Mesenchymal stem cell (in vitro differentiated cells and primary cell): ENCODE data around the gene ACTN3.
"Not testable (repeated sequence)": the region's sequence is repeated elsewhere in the genome, so short reads cannot be mapped to it uniquely, and the experiment has no call there.

Experiments used
- DNase-seq: peaks from one replicate; pipeline ENCODE4 v3.0.0-alpha.2; 2013
- H2AFZ ChIP-seq: one replicate; pipeline ENCODE4 v1.6.1; 2013; ENCODE audit warnings: low read depth, mild to moderate bottlenecking, control low read depth, inconsistent platforms, low read length, moderate library complexity
- H2AK5ac ChIP-seq: 2 replicates; pipeline ENCODE4 v1.6.1; 2013; ENCODE audit warnings: low read length, moderate library complexity, mild to moderate bottlenecking, inconsistent platforms; ENCODE audit not compliant: severe bottlenecking
- H2BK120ac ChIP-seq: one replicate; pipeline ENCODE4 v1.6.1; 2013; ENCODE audit warnings: low read depth, mild to moderate bottlenecking, inconsistent platforms, low read length, moderate library complexity
- H2BK12ac ChIP-seq, 2 experiments: one replicate each; pipeline ENCODE4 v1.6.1; 2013; ENCODE audit warnings: inconsistent platforms in 2 of 2, low read length in 2 of 2, mild to moderate bottlenecking in 2 of 2, moderate library complexity in 2 of 2, control low read depth in 1 of 2
- H2BK15ac ChIP-seq: one replicate; pipeline ENCODE4 v1.6.1; 2013; ENCODE audit warnings: mild to moderate bottlenecking, low read depth, inconsistent platforms; ENCODE audit not compliant: poor library complexity, severe bottlenecking
- H2BK5ac ChIP-seq: 2 replicates; pipeline ENCODE4 v1.6.1; 2013; ENCODE audit warnings: low read depth, mild to moderate bottlenecking, low read length, control low read depth, inconsistent platforms; ENCODE audit not compliant: poor library complexity, severe bottlenecking
- H3K14ac ChIP-seq, 2 experiments: one replicate each; pipeline ENCODE4 v1.6.1; 2013; ENCODE audit warnings: inconsistent platforms in 2 of 2, low read length in 2 of 2, control low read depth in 1 of 2, mild to moderate bottlenecking in 1 of 2, moderate library complexity in 1 of 2
- H3K18ac ChIP-seq, 2 experiments: one replicate each; pipeline ENCODE4 v1.6.1; 2013; ENCODE audit warnings: inconsistent platforms in 2 of 2, low read length in 2 of 2, control low read depth in 1 of 2, low read depth in 1 of 2, mild to moderate bottlenecking in 1 of 2
- H3K23ac ChIP-seq, 2 experiments: one replicate each; pipeline ENCODE4 v1.6.1; 2013; ENCODE audit warnings: inconsistent platforms in 2 of 2, low read length in 2 of 2, mild to moderate bottlenecking in 2 of 2, moderate library complexity in 2 of 2, control low read depth in 1 of 2
- H3K27ac ChIP-seq: 2 replicates; pipeline ENCODE4 v1.5.1; 2013; ENCODE audit warnings: mild to moderate bottlenecking, moderate library complexity, low read length, control low read depth, inconsistent platforms; ENCODE audit not compliant: poor library complexity, severe bottlenecking
- H3K27me3 ChIP-seq, 2 experiments: 2 replicates each; pipeline versions ENCODE4 v1.6.1 to v1.7.0; 2013; ENCODE audit warnings: low read length in 2 of 2, mild to moderate bottlenecking in 2 of 2, moderate library complexity in 2 of 2, control low read depth in 1 of 2, inconsistent platforms in 1 of 2; ENCODE audit not compliant: control insufficient read depth in 1 of 2, insufficient read depth in 1 of 2
- H3K36me3 ChIP-seq, 2 experiments: 2 replicates each; pipeline versions ENCODE4 v1.6.1 to v1.7.0; 2013; ENCODE audit warnings: low read length in 2 of 2, control low read depth in 1 of 2, inconsistent platforms in 1 of 2, low read depth in 1 of 2, mild to moderate bottlenecking in 1 of 2; ENCODE audit not compliant: insufficient read depth in 2 of 2, control insufficient read depth in 1 of 2
- H3K4ac ChIP-seq, 2 experiments: one replicate each; pipeline ENCODE4 v1.6.1; 2013; ENCODE audit warnings: inconsistent platforms in 2 of 2, low read length in 2 of 2, mild to moderate bottlenecking in 2 of 2, moderate library complexity in 2 of 2, control low read depth in 1 of 2, low read depth in 1 of 2
- H3K4me1 ChIP-seq: 2 replicates; pipeline ENCODE4 v1.6.1; 2013; ENCODE audit warnings: low read depth, low read length, control low read depth; ENCODE audit not compliant: control insufficient read depth, insufficient read depth
- H3K4me2 ChIP-seq: 2 replicates; pipeline ENCODE4 v1.6.1; 2013; ENCODE audit warnings: low read length, mild to moderate bottlenecking, inconsistent platforms; ENCODE audit not compliant: poor library complexity, severe bottlenecking
- H3K4me3 ChIP-seq, 2 experiments: 2 replicates each; pipeline versions ENCODE4 v1.5.1 to v1.7.0; 2013; ENCODE audit warnings: low read length in 2 of 2, mild to moderate bottlenecking in 2 of 2, control low read depth in 1 of 2, low read depth in 1 of 2; ENCODE audit not compliant: insufficient read depth in 1 of 2
- H3K79me1 ChIP-seq: replicated peaks from 2 replicates; pipeline ENCODE4 v1.6.1; 2013; ENCODE audit warnings: mild to moderate bottlenecking, control low read depth, low read length, inconsistent platforms; ENCODE audit not compliant: poor library complexity, severe bottlenecking
- H3K9ac ChIP-seq: 2 replicates; pipeline ENCODE4 v1.7.0; 2013; ENCODE audit warnings: mild to moderate bottlenecking, low read length, moderate library complexity
- H3K9me3 ChIP-seq: 2 replicates; pipeline ENCODE4 v1.7.0; 2013; ENCODE audit warnings: mild to moderate bottlenecking, low read length; ENCODE audit not compliant: control insufficient read depth
- H4K8ac ChIP-seq: one replicate; pipeline ENCODE4 v1.6.1; 2013; ENCODE audit warnings: inconsistent platforms, mild to moderate bottlenecking, low read length, moderate library complexity
- H4K91ac ChIP-seq: one replicate; pipeline ENCODE4 v1.6.1; 2013; ENCODE audit warnings: mild to moderate bottlenecking, low read length, inconsistent platforms
- whole genome bisulfite sequencing: methylation state at CpG from one replicate; pipeline ENCODE4 v1.1.7; 2013; ENCODE audit warnings: mixed read lengths; 5-methylcytosine and 5-hydroxymethylcytosine counted together

Gene ACTN3

DNA sequence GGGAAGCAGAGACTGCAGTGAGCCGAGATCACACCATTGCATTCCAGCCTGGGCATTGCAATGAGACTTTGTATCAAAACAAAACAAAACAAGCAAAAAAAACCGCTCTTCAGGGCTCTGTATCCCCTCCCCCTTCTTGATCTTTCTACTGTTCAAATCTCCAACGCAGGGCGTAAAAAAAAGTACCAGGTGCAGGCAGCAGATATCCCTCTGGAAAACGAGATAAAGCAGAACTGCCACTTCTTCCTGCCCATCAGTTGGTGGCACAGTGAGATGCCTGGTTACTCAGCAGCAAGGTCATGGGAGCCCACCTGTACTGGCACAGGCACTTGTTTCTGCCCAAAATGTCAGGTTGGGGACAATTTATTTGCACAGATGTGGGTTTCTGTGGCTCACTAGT, 57.5 kb downstream of the ACTN3 start:
- Histone ChIP-seq H3K79me1 (peaks cover 7% of the 10 kb centered on the region), H3K14ac (no peak overlapping the region), H3K9me3 (no peaks in the 10 kb centered on the region), H2BK5ac (no peak overlapping the region), H3K27me3 (no peaks in the 10 kb centered on the region), H2BK12ac (no peak overlapping the region), H3K23ac (no peak overlapping the region), H4K8ac (no peak overlapping the region), H2BK15ac (no peak overlapping the region), H3K36me3 (peaks cover 39 to 48% of the 10 kb centered on the region in 2 experiments), H2AK5ac (no peak overlapping the region), H3K9ac (no peak overlapping the region), H3K4me3 (no peak overlapping the region), H2AFZ (no peak overlapping the region), H3K4me1 (peaks cover 21% of the 10 kb centered on the region), H3K4ac (no peak overlapping the region), H2BK120ac (no peak overlapping the region), H3K4me2 (no peak overlapping the region), H4K91ac (no peak overlapping the region), H3K18ac (no peak overlapping the region), H3K27ac (no peak overlapping the region)
- no peak for DNase-seq
- 93% methylated on average over 5 of the region's 5 CpGs for WGBS

DNA sequence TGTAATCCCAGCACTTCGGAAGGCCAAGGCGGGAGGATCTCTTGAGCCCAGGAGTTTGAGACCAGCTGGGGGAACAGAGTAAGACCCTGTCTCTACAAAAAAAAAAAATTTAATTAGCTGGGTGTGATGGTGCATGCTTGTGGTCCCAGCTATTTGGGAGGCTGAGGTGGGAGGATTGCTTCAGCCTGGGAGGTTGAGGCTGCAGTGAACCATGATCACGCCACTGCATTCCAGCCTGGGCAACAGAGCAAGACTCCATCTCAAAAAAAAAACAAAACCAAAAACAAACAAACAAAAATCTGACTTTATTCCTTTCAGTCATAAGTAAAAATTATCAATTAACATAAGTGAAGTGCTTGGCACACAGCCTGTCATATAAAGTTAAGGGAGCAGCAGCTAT, 59.9 kb downstream of the ACTN3 start:
- H4K8ac ChIP-seq, H3K18ac ChIP-seq, H2BK15ac ChIP-seq, H4K91ac ChIP-seq, H3K79me1 ChIP-seq, H3K4me2 ChIP-seq, H2BK5ac ChIP-seq, H3K23ac ChIP-seq, H2AFZ ChIP-seq, H3K4ac ChIP-seq, H2AK5ac ChIP-seq, H3K27ac ChIP-seq, DNase-seq, H2BK120ac ChIP-seq, H3K14ac ChIP-seq, H3K9me3 ChIP-seq, H3K27me3 ChIP-seq, H2BK12ac ChIP-seq: not testable (repeated sequence)
- H3K36me3 ChIP-seq: peaks cover 38 to 40% of the 10 kb centered on the region in 2 experiments
- peak overlapping the region; percentile 51 for H3K9ac ChIP-seq
- peaks cover 16% of the 10 kb centered on the region for H3K4me1 ChIP-seq
- WGBS: 100% methylated on average over 2 of the region's 3 CpGs
- peak overlapping the region in 1 of 2 experiments; percentile 2 for H3K4me3 ChIP-seq

DNA sequence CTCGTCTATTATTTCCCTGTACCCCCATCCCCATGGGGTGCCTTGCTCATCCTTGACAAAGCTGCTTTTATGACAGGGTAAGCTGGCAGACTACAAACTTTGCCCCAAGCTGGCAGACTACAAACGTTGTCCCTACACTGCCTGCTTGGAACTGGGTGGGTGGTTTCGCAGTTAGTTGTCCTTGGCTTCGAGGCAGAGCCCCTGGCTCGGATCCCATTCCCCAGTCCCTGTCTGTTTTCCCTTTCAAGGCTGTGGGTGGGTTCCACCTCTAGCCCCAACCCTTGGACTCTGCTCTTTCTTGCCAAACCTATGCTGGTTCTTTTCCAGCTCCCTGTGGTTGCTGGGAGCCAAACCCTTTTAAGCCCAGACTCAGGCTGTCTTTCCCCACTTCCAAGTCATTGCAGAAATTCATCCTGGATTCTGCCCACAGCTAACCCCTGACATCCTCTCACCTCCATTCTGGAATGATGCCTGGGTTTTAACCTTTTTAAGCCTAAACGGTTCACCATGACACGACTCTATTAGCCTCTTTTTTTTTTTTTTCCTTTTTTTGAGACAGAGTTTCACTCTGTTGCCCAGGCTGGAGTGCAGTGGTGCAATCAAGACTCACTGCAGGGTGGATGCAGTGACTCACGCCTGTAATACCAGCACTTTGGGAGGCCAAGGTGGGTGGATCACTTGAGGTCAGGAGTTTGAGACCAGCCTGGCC, 60.6 kb downstream of the ACTN3 start:
- no peak overlapping the region for H4K8ac ChIP-seq
- H3K79me1 ChIP-seq: no peaks in the 10 kb centered on the region
- no peaks in the 10 kb centered on the region for H3K9me3 ChIP-seq
- H2BK12ac ChIP-seq: no peak overlapping the region
- DNase-seq: no peak
- H3K23ac ChIP-seq: no peak overlapping the region
- no peak overlapping the region for H4K91ac ChIP-seq
- H3K4ac ChIP-seq: no peak overlapping the region
- no peak overlapping the region for H2BK15ac ChIP-seq
- no peak overlapping the region for H2BK120ac ChIP-seq
- no peak overlapping the region for H3K14ac ChIP-seq
- peaks cover 38 to 40% of the 10 kb centered on the region in 2 experiments for H3K36me3 ChIP-seq
- H3K4me3 ChIP-seq: peak overlapping the region in 1 of 2 experiments; percentile 2
- H2AFZ ChIP-seq: no peak overlapping the region
- peak overlapping the region; percentile 44 for H3K27ac ChIP-seq
- no peak overlapping the region for H3K18ac ChIP-seq
- H2AK5ac ChIP-seq: peak overlapping the region; percentile 55
- no peak overlapping the region for H3K4me2 ChIP-seq
- H3K4me1 ChIP-seq: peaks cover 14% of the 10 kb centered on the region
- H3K9ac ChIP-seq: peak overlapping the region; percentile 51
- no peaks in the 10 kb centered on the region for H3K27me3 ChIP-seq
- peak overlapping the region; percentile 39 for H2BK5ac ChIP-seq
- WGBS: 91% methylated on average over 7 of the region's 8 CpGs

DNA sequence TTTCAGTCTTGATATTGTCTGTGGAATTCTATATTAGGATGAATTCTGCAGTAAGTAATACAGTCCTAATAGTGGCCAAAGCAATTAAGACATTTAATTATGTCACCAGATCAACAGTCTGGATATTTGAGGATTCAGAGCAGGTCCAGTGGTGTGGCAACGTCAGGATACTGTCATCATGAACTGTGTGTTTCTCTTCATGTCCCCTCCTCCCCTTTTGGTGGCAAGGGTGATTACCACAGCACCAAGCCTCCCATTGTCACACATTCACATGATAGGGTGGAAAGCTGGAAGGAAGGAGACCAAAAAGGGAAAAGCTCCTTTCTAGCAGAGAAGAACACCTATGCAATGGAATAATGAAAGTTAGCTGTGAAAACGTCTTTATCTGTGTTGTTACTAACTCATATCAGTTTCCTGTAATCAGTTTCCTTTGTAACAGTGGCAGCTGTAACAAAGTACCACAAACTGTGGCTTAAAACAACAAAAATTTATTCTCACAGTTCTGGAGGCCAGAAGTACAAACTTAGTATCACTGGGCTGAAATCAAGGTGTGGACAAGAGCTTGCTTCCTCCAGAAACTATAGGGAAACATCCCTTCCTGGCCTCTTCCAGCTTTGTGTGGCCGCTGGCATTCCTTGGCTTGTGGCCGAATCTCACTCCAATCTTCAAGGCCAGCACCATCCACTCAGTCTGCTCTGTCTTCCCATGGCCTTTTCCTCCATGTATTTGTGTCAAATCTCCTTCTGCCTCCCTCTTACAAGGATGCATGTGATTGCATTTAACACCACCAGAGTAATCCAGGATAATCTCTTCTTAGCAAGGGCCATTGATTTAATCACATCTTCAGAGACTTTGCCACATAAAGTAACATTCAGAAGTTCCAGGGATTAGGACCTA, 63.3 kb downstream of the ACTN3 start:
- H3K27me3 ChIP-seq: no peaks in the 10 kb centered on the region
- WGBS: 88% methylated on average over 3 of the region's 4 CpGs
- H3K4ac ChIP-seq: no peak overlapping the region
- no peak overlapping the region for H2AK5ac ChIP-seq
- no peak overlapping the region for H3K9ac ChIP-seq
- H3K4me2 ChIP-seq: no peak overlapping the region
- H3K23ac ChIP-seq: peak overlapping the region in 1 of 2 experiments; percentile 15
- H3K18ac ChIP-seq: no peak overlapping the region
- H2BK15ac ChIP-seq: no peak overlapping the region
- no peak overlapping the region for H4K91ac ChIP-seq
- no peaks in the 10 kb centered on the region for H3K79me1 ChIP-seq
- H3K9me3 ChIP-seq: no peaks in the 10 kb centered on the region
- H3K36me3 ChIP-seq: peaks cover 21 to 25% of the 10 kb centered on the region in 2 experiments
- H2AFZ ChIP-seq: no peak overlapping the region
- H2BK12ac ChIP-seq: no peak overlapping the region
- H3K14ac ChIP-seq: no peak overlapping the region
- H3K27ac ChIP-seq: no peak overlapping the region
- no peak overlapping the region for H2BK5ac ChIP-seq
- no peak overlapping the region for H4K8ac ChIP-seq
- no peak for DNase-seq
- H2BK120ac ChIP-seq: no peak overlapping the region
- H3K4me3 ChIP-seq: no peak overlapping the region
- H3K4me1 ChIP-seq: peaks cover 11% of the 10 kb centered on the region
